Measurements from ENCODE around the gene MLNR. TPM values are rescaled to one million over a fixed set of nuclear protein-coding genes. Genes with fewer than 3 reads are reported as not detected.
A peak's percentile ranks its signal among the peaks of the same experiment; 100 is the strongest.

MLNR gene
- total RNA-seq, 1 donor, result not detected

DNA sequence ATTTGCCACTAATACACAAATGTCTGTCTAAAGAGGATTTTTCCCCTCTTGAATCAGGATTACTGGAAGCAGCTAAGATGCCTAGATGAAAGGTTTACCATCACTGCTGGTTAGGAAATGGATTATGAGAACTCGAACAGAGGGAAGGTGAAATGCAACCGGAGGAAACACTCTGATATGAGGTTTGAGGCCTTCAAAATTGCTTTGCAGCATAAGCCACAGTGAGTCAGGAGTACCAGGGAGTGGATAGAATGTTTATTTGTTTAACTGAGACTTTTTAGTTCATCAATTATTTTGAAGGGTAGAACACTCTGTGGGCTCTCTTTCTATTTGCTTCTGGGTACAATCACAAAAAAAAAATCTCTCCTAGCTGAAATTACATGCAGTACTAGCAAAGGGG, 45.7 kb downstream of the MLNR start:
- TF ChIP-seq, protein P1, sequence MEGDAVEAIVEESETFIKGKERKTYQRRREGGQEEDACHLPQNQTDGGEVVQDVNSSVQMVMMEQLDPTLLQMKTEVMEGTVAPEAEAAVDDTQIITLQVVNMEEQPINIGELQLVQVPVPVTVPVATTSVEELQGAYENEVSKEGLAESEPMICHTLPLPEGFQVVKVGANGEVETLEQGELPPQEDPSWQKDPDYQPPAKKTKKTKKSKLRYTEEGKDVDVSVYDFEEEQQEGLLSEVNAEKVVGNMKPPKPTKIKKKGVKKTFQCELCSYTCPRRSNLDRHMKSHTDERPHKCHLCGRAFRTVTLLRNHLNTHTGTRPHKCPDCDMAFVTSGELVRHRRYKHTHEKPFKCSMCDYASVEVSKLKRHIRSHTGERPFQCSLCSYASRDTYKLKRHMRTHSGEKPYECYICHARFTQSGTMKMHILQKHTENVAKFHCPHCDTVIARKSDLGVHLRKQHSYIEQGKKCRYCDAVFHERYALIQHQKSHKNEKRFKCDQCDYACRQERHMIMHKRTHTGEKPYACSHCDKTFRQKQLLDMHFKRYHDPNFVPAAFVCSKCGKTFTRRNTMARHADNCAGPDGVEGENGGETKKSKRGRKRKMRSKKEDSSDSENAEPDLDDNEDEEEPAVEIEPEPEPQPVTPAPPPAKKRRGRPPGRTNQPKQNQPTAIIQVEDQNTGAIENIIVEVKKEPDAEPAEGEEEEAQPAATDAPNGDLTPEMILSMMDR (IDR thresholded peaks at IDR 0.05; ENCODE audit: insufficient read depth, low read length), result no peak
- DNase-seq (ENCODE audit: low read depth), result peak; percentile 34
- no peak overlapping the region for H3K4me3 ChIP-seq (ENCODE audit: low read depth, low read length)

DNA sequence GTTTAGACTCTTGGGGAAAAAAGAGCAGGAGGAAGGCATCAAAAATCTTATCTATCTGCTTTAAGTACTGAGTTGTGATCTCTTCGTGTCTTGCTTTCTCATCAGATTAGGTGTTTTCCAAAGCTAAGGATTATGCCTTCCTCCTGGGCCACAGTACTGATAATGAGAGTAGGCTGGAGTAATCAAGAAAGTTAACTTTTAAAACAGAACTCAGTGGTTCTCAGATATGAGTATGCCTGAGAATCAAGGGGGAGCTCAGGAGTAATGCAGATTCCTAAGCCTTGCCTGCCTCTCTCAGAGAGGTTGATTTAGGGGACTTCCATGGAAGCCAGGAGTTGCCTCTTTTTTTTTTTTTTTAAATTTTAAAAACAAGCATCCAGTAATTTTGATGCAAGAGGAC, 51.1 kb downstream of the MLNR start:
- H3K4me3 ChIP-seq (ENCODE audit: low read depth, low read length), result no peak overlapping the region
- DNase-seq (ENCODE audit: low read depth), result no peak
- TF ChIP-seq, protein P1 (IDR thresholded peaks at IDR 0.05; ENCODE audit: insufficient read depth, low read length), result no peak

Small RNA genes within 50 kb of the gene (small RNA-seq; reads per million reads assigned to genes)
- not detected for gene COX7CP1

Other genes starting within 250 kb of the MLNR start
- gene FNDC3A, start 244.4 kb upstream of the MLNR start, total RNA-seq (ENCODE audit: low replicate concordance), result 29.1 and 71.6 TPM in 2 replicates
- 3.8 and 9.1 TPM in 2 replicates for gene CDADC1, start 27.6 kb downstream of the MLNR start, total RNA-seq (ENCODE audit: low replicate concordance)
- 19.9 and 23.3 TPM in 2 replicates for gene CAB39L, start 223.7 kb downstream of the MLNR start, total RNA-seq (ENCODE audit: low replicate concordance)
- gene SETDB2, start 223.9 kb downstream of the MLNR start, total RNA-seq (ENCODE audit: low replicate concordance), result 6.1 and 11.0 TPM in 2 replicates